ENCODE data around the gene WDR62.

Gene WDR62

GRCh38 chr19:36081385-36081784, 26.7 kb downstream of the WDR62 start:
- TF ChIP-seq CTCF (IDR thresholded peaks at IDR 0.05), result no peak

GRCh38 chr19:36081894-36082293, 27.2 kb downstream of the WDR62 start:
- no peak for TF ChIP-seq CTCF (IDR thresholded peaks at IDR 0.05)

- no peak for TF ChIP-seq CTCF (IDR thresholded peaks at IDR 0.05)
These were observed 28.2 kb downstream of the WDR62 start for GRCh38 chr19:36082916-36083315.

GRCh38 chr19:36084231-36085009, 29.7 kb downstream of the WDR62 start:
- TF ChIP-seq CTCF (IDR thresholded peaks at IDR 0.05), result no peak

- TF ChIP-seq CTCF (IDR thresholded peaks at IDR 0.05), result no peak
These were observed 31.6 kb downstream of the WDR62 start for GRCh38 chr19:36086326-36086725.

- no peak for TF ChIP-seq CTCF (IDR thresholded peaks at IDR 0.05)
These were observed 35.1 kb downstream of the WDR62 start for GRCh38 chr19:36089847-36090246.

- TF ChIP-seq CTCF (IDR thresholded peaks at IDR 0.05), result no peak
These were observed 36.4 kb downstream of the WDR62 start for GRCh38 chr19:36090910-36091695.

Data from LNCAP (cell line).